CD14-positive monocyte (primary cell): ENCODE measurements around the gene TREML2. TPM values are rescaled to one million over a fixed set of nuclear protein-coding genes. Genes with fewer than 3 reads are reported as not detected.

Experiments
- DNase-seq, 3 donors: peaks; one replicate each; pipeline ENCODE4 v3.0.0-alpha.2; 2011 to 2022
- H2AFZ ChIP-seq: 2 replicates; pipeline ENCODE4 v1.6.0; 2012; ENCODE audit warnings: mild to moderate bottlenecking, low read depth, low read length, inconsistent platforms; ENCODE audit not compliant: insufficient read depth, poor library complexity, severe bottlenecking
- H3K27ac ChIP-seq, 2 donors: 1 replicate in 1 of 2; 2 replicates in 1 of 2; pipeline ENCODE4 v1.5.1; 2012 to 2013; ENCODE audit warnings: low read length in 2 of 2, control low read depth in 1 of 2, inconsistent platforms in 1 of 2, low read depth in 1 of 2, mild to moderate bottlenecking in 1 of 2
- H3K27me3 ChIP-seq, 2 donors: one replicate each; pipeline versions ENCODE4 v1.6.0 to v1.6.1; 2011 to 2013; ENCODE audit warnings: low read length in 2 of 2; ENCODE audit not compliant: control insufficient read depth in 2 of 2, insufficient read depth in 2 of 2
- H3K36me3 ChIP-seq, 2 donors: replicated peaks in 1 of 2; 1 replicate in 1 of 2; 2 replicates in 1 of 2; pipeline versions ENCODE4 v1.5.1 to v1.6.1; 2012 to 2013; ENCODE audit warnings: low read length in 2 of 2, control low read depth in 1 of 2, inconsistent platforms in 1 of 2, mild to moderate bottlenecking in 1 of 2; ENCODE audit not compliant: insufficient read depth in 2 of 2, control insufficient read depth in 1 of 2
- H3K4me1 ChIP-seq, 2 donors: 1 replicate in 1 of 2; 2 replicates in 1 of 2; pipeline versions ENCODE4 v1.5.1 to v1.6.1; 2012 to 2013; ENCODE audit warnings: low read length in 2 of 2, control low read depth in 1 of 2, inconsistent platforms in 1 of 2, mild to moderate bottlenecking in 1 of 2, moderate library complexity in 1 of 2; ENCODE audit not compliant: insufficient read depth in 2 of 2, control insufficient read depth in 1 of 2
- H3K4me2 ChIP-seq: replicated peaks from 2 replicates; pipeline ENCODE3; 2012; ENCODE audit warnings: low read length, moderate library complexity, mild to moderate bottlenecking; ENCODE audit not compliant: poor library complexity, severe bottlenecking; ENCODE audit errors: extremely low read depth
- H3K4me3 ChIP-seq, 3 experiments: fragments of 200-600 bp in 1 of 3; sonication (generic) in 1 of 3; replicated peaks in 1 of 3; 1 replicate in 2 of 3; 2 replicates in 1 of 3; pipeline ENCODE4 v1.5.1; 2011 to 2013; ENCODE audit warnings: low read length in 3 of 3, mild to moderate bottlenecking in 3 of 3, control low read depth in 2 of 3, low read depth in 2 of 3, inconsistent platforms in 1 of 3, moderate library complexity in 1 of 3
- H3K79me2 ChIP-seq: 2 replicates; pipeline ENCODE4 v1.6.0; 2012; ENCODE audit warnings: mild to moderate bottlenecking, control low read depth, inconsistent platforms, low read length, moderate library complexity; ENCODE audit not compliant: insufficient read depth
- H3K9ac ChIP-seq: 2 replicates; pipeline ENCODE4 v1.6.0; 2017; ENCODE audit warnings: low read length, mild to moderate bottlenecking; ENCODE audit not compliant: insufficient read depth, poor library complexity, severe bottlenecking
- H3K9me3 ChIP-seq, 2 donors: replicated peaks in 1 of 2; 1 replicate in 1 of 2; 2 replicates in 1 of 2; pipeline versions ENCODE4 v1.5.1 to v1.6.1; 2012 to 2013; ENCODE audit warnings: low read length in 2 of 2, control low read depth in 1 of 2; ENCODE audit not compliant: control insufficient read depth in 1 of 2, insufficient read depth in 1 of 2
- H4K20me1 ChIP-seq: 2 replicates; pipeline ENCODE4 v1.6.0; 2012; ENCODE audit warnings: mild to moderate bottlenecking, low read length, control low read depth, moderate library complexity; ENCODE audit not compliant: insufficient read depth
- H3K27ac Mint-ChIP-seq, 7 donors: one replicate each; pipeline ENCODE4 v1.8.0; 2020; ENCODE audit warnings: mild to moderate bottlenecking in 7 of 7, mixed read lengths in 7 of 7, moderate library complexity in 6 of 7, inconsistent platforms in 2 of 7
- H3K27me3 Mint-ChIP-seq, 3 donors: one replicate each; pipeline ENCODE4 v1.8.0; 2021 to 2022; ENCODE audit warnings: low read depth in 3 of 3, mild to moderate bottlenecking in 3 of 3, mixed read lengths in 3 of 3, moderate library complexity in 3 of 3, inconsistent platforms in 1 of 3
- H3K36me3 Mint-ChIP-seq, 2 donors: one replicate each; pipeline ENCODE4 v1.8.0; 2020; ENCODE audit warnings: mixed read lengths in 2 of 2, inconsistent platforms in 1 of 2, mild to moderate bottlenecking in 1 of 2
- H3K4me1 Mint-ChIP-seq: one replicate; pipeline ENCODE4 v1.8.0; 2020; ENCODE audit warnings: mild to moderate bottlenecking, mixed read lengths
- H3K4me3 Mint-ChIP-seq, 2 donors: one replicate each; pipeline ENCODE4 v1.8.0; 2020; ENCODE audit warnings: mild to moderate bottlenecking in 2 of 2, mixed read lengths in 2 of 2, moderate library complexity in 1 of 2
- H3K9me3 Mint-ChIP-seq, 7 donors: one replicate each; pipeline ENCODE4 v1.8.0; 2020 to 2022; ENCODE audit warnings: mixed read lengths in 7 of 7, mild to moderate bottlenecking in 6 of 7, moderate library complexity in 6 of 7, inconsistent platforms in 2 of 7
- WGBS: methylation state at CpG from one replicate; pipeline ENCODE4 v1.1.5; 2013; ENCODE audit warnings: missing lambda C conversion rate; ENCODE audit not compliant: insufficient coverage; 5-methylcytosine and 5-hydroxymethylcytosine counted together
- intact Hi-C, 2 donors: fragments of 100-400 bp; cut with micrococcal nuclease; formaldehyde crosslinking; loops; one replicate each; pipeline versions ENCODE4 v1.15.0 to v1.15.1; 2023
- polyA plus RNA-seq, 3 donors: library from polyadenylated mRNA; depleted of rRNA in 1 of 3; unstranded in 2 of 3; stranded (reverse) in 1 of 3; fragments of 300-500 nt in 2 of 3; fragments of >200 nt in 1 of 3; fragmentation: Illumina TruSeq in 2 of 3; gene quantifications; 1 replicate in 2 of 3; 2 replicates in 1 of 3; pipeline ENCODE4 v1.2.3, GENCODE V29; 2012 to 2021
- TF ChIP-seq, protein P1 (sequence below): fragments of 200-600 bp; IDR thresholded peaks from one replicate; pipeline ENCODE4 v1.8.0; 2022; ENCODE audit warnings: antibody characterized with exemption, mild to moderate bottlenecking

TREML2 gene
- polyA plus RNA-seq, 3 donors: 0.89 to 4.2 (median 1.1) TPM

DNA sequence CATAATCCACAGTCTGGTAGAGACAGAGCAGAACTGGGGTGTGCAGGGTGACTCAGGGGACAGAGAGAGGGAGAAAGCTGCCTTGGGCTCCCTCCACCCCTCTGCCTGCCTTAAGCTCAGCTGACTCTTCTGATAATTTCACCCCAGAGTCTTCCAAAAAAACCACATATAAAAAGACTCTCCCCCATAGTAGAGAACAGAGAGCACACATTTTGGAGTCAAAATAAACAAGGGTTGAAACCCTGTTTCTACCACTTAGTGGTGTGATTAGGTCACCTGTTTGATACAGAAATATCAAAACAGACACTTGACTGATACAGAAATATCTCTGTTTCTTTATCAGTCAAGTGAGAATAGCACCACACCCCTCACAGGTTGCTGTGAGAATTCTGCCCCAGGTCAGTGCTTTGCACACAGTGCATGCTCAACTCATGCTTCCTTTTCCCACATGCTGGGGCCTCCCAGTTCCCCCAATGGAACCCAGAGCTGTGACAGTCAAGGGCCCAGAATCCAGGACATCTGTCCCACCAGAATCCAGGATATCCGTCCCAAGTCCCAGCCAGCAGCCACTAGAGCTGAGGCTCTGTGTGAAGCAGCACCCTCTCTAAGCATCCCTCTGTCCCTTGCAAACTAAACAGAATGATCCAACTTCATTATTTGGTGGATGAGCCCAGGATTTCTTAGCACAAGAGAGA is 1.2 kb downstream of the TREML2 start:
- Mint-ChIP-seq H3K27me3 (peaks cover 0 to 8% (median 2%) of the 10 kb centered on the region in 3 donors), H3K4me3 (peak overlapping the region; percentile 43 to 73), H3K4me1 (peaks cover 59% of the 10 kb centered on the region), H3K9me3 (no peaks in the 10 kb centered on the region), H3K27ac (peak overlapping the region; percentile 96 to 99 (median 97)), H3K36me3 (peaks cover 13 to 17% of the 10 kb centered on the region in 2 donors)
- Histone ChIP-seq H3K27ac (peak overlapping the region; percentile 96 to 99), H4K20me1 (no peaks in the 10 kb centered on the region), H3K4me3 (peak overlapping the region in 1 of 3 experiments; percentile 49), H3K9ac (peak overlapping the region; percentile 73), H3K4me1 (peaks cover 48 to 52% of the 10 kb centered on the region in 2 donors), H3K9me3 (no peaks in the 10 kb centered on the region), H3K36me3 (no peaks in the 10 kb centered on the region), H3K4me2 (peak overlapping the region; percentile 56), H3K27me3 (no peaks in the 10 kb centered on the region), H2AFZ (no peak overlapping the region), H3K79me2 (no peaks in the 10 kb centered on the region)
- TF ChIP-seq, protein P1, sequence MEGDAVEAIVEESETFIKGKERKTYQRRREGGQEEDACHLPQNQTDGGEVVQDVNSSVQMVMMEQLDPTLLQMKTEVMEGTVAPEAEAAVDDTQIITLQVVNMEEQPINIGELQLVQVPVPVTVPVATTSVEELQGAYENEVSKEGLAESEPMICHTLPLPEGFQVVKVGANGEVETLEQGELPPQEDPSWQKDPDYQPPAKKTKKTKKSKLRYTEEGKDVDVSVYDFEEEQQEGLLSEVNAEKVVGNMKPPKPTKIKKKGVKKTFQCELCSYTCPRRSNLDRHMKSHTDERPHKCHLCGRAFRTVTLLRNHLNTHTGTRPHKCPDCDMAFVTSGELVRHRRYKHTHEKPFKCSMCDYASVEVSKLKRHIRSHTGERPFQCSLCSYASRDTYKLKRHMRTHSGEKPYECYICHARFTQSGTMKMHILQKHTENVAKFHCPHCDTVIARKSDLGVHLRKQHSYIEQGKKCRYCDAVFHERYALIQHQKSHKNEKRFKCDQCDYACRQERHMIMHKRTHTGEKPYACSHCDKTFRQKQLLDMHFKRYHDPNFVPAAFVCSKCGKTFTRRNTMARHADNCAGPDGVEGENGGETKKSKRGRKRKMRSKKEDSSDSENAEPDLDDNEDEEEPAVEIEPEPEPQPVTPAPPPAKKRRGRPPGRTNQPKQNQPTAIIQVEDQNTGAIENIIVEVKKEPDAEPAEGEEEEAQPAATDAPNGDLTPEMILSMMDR: no peak
- intact Hi-C loops: no loop called here
- WGBS: 17% methylated on average over 1 of the region's 1 CpG
- peak in 2 of 3 donors; percentile 42 to 46 for DNase-seq

DNA sequence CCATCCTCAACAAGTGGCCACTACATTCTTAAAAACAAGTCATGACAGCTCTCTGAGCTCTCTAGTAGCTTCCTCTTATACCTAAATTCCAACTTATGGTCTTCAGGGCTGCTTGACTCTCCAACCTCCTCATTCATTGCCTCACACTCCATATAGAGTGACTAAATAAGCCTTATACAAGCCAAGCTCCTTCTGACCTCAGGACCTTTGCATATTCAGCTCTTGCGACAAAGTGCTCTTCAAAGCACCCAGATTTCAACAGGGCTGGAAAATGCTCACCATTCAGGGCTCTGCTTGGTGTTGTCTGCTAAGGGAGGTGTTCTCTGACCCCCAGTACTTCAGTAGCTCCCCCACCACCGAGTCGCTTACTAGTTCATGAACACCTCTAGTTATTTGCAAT is 3.7 kb downstream of the TREML2 start:
- no peak overlapping the region for H3K27ac ChIP-seq
- no peaks in the 10 kb centered on the region for H3K27me3 ChIP-seq
- peaks cover 53% of the 10 kb centered on the region for H3K4me1 Mint-ChIP-seq
- H3K4me1 ChIP-seq: peaks cover 39 to 42% of the 10 kb centered on the region in 2 donors
- H3K9me3 Mint-ChIP-seq: no peaks in the 10 kb centered on the region
- no peak overlapping the region for H2AFZ ChIP-seq
- H3K36me3 Mint-ChIP-seq: peaks cover 18 to 27% of the 10 kb centered on the region in 2 donors
- no peaks in the 10 kb centered on the region for H3K36me3 ChIP-seq
- TF ChIP-seq, protein P1: no peak
- 100% methylated on average over 1 of the region's 3 CpGs for WGBS
- H4K20me1 ChIP-seq: no peaks in the 10 kb centered on the region
- H3K4me3 ChIP-seq: no peak overlapping the region
- peaks cover 1 to 8% (median 2%) of the 10 kb centered on the region in 3 donors for H3K27me3 Mint-ChIP-seq
- H3K27ac Mint-ChIP-seq: no peak overlapping the region
- no peak overlapping the region for H3K4me3 Mint-ChIP-seq
- no peaks in the 10 kb centered on the region for H3K9me3 ChIP-seq
- intact Hi-C loops: no loop called here
- no peak for DNase-seq
- no peaks in the 10 kb centered on the region for H3K79me2 ChIP-seq
- no peak overlapping the region for H3K9ac ChIP-seq
- H3K4me2 ChIP-seq: no peak overlapping the region
